ENCODE results near the gene SMCO2. TPM values are rescaled to one million over a fixed set of nuclear protein-coding genes. Genes with fewer than 3 reads are reported as not detected.

Gene SMCO2
- total and polyA plus RNA-seq, 2 of the 13 experiments (the other 11 are each of a cell fraction or from before 2014, with no cell fraction given): 0.15 TPM; not detected in 1

GRCh38 chr12:27523642-27524493, 77.3 kb downstream of the SMCO2 start, which contains the start of gene PPFIBP1 (continued):
- TF ChIP-seq HMGXB4 (CRISPR knock-in tag; IDR thresholded peaks at IDR 0.05; ENCODE audit: borderline replicate concordance in 1 of 2, low read depth in 1 of 2): peak in 1 of 2 experiments; percentile 54; a peak in 3 of 4 replicates
- TF ChIP-seq PHF8 (CRISPR knock-in tag; IDR thresholded peaks at IDR 0.05): peak; percentile 76
- TF ChIP-seq ZBTB7A (CRISPR knock-in tag; IDR thresholded peaks at IDR 0.05): no peak
- TF ChIP-seq KDM2A (CRISPR knock-in tag; IDR thresholded peaks at IDR 0.05; ENCODE audit: borderline replicate concordance, low read depth): peak; percentile 61; the same call in 1 of the 2 replicates
- TF ChIP-seq ZNF616 (CRISPR knock-in tag; IDR thresholded peaks at IDR 0.05; ENCODE audit: low read depth): 0 out of 2 replicates have a peak, but pooled peaks have one; percentile 44
- peak; percentile 72; the same call in 1 of the 2 replicates for TF ChIP-seq DMAP1 (CRISPR knock-in tag; IDR thresholded peaks at IDR 0.05)
- TF ChIP-seq ZSCAN25 (CRISPR knock-in tag; IDR thresholded peaks at IDR 0.05): peak; percentile 85
- TF ChIP-seq E2F5 (CRISPR knock-in tag; conservative IDR thresholded peaks at IDR 0.05): 0 out of 2 replicates have a peak, but pooled peaks have one; percentile 33
- 0 out of 2 replicates have a peak, but pooled peaks have one; percentile 42 for TF ChIP-seq ZNF639 (CRISPR knock-in tag; conservative IDR thresholded peaks at IDR 0.05)
- TF ChIP-seq CEBPG (CRISPR knock-in tag; IDR thresholded peaks at IDR 0.05): peak; percentile 32
- TF ChIP-seq ZFP1 (CRISPR knock-in tag; IDR thresholded peaks at IDR 0.05): no peak
- peak; percentile 15 for TF ChIP-seq ELF1 (CRISPR knock-in tag; IDR thresholded peaks at IDR 0.05)
- peak; percentile 82 for TF ChIP-seq ATF2 (CRISPR knock-in tag; IDR thresholded peaks at IDR 0.05)
- TF ChIP-seq BRD4 (CRISPR knock-in tag; IDR thresholded peaks at IDR 0.05): 0 out of 2 replicates have a peak, but pooled peaks have one; percentile 10
- TF ChIP-seq KDM5A (IDR thresholded peaks at IDR 0.05; ENCODE audit: borderline replicate concordance, low read length): peak; percentile 24; the same call in 1 of the 2 replicates
- peak; percentile 72; the same call in 1 of the 2 replicates for TF ChIP-seq FOXC1 (CRISPR knock-in tag; IDR thresholded peaks at IDR 0.05; ENCODE audit: borderline replicate concordance)
- 0 out of 2 replicates have a peak, but pooled peaks have one; percentile 42 for TF ChIP-seq ZNF772 (CRISPR knock-in tag; IDR thresholded peaks at IDR 0.05)
- TF ChIP-seq CREM (IDR thresholded peaks at IDR 0.05): peak; percentile 68; the same call in 1 of the 2 replicates
- no peak for TF ChIP-seq CREM (CRISPR knock-in tag; IDR thresholded peaks at IDR 0.05)
- 0 out of 2 replicates have a peak, but pooled peaks have one; percentile 7 for TF ChIP-seq ZBTB42 (CRISPR knock-in tag; IDR thresholded peaks at IDR 0.05)
- TF ChIP-seq SP5 (CRISPR knock-in tag; IDR thresholded peaks at IDR 0.05; ENCODE audit: borderline replicate concordance, low read depth): peak; percentile 44; the same call in 1 of the 2 replicates
- peak in 1 of 2 experiments; percentile 77; a peak in 2 of 4 replicates for TF ChIP-seq ATF4 (CRISPR knock-in tag; IDR thresholded peaks at IDR 0.05)
- TF ChIP-seq ISL2 (CRISPR knock-in tag; IDR thresholded peaks at IDR 0.05): 0 out of 2 replicates have a peak, but pooled peaks have one; percentile 8
- TF ChIP-seq ADNP (CRISPR knock-in tag; IDR thresholded peaks at IDR 0.05): no peak

All from HepG2 (cell line).